Hepatocyte (in vitro differentiated cells): ENCODE data around the gene MFF. TPM values are rescaled to one million over a fixed set of nuclear protein-coding genes. Genes with fewer than 3 reads are reported as not detected.

Experiments used
- DNase-seq: peaks from one replicate; pipeline ENCODE4 v3.0.0-alpha.2; 2016; ENCODE audit warnings: low spot score
- H2AFZ ChIP-seq: fragments of 200-600 bp; sonication (generic); 2 replicates; pipeline ENCODE4 v1.6.0; 2016; ENCODE audit warnings: antibody characterized with exemption, mild to moderate bottlenecking
- H3K27ac ChIP-seq: fragments of 200-600 bp; sonication (generic); 2 replicates; pipeline ENCODE4 v1.5.1; 2016; ENCODE audit warnings: mild to moderate bottlenecking
- H3K27me3 ChIP-seq: fragments of 200-600 bp; sonication (generic); 2 replicates; pipeline ENCODE4 v1.6.1; 2016
- H3K36me3 ChIP-seq: fragments of 200-600 bp; sonication (generic); replicated peaks from 2 replicates; pipeline ENCODE4 v1.5.1; 2016; ENCODE audit warnings: low read depth; ENCODE audit not compliant: insufficient read depth
- H3K4me1 ChIP-seq: fragments of 200-600 bp; sonication (generic); 2 replicates; pipeline ENCODE4 v1.5.1; 2016; ENCODE audit warnings: mild to moderate bottlenecking, moderate library complexity; ENCODE audit not compliant: insufficient read depth
- H3K4me2 ChIP-seq: fragments of 200-600 bp; sonication (generic); 2 replicates; pipeline ENCODE4 v1.6.0; 2016
- H3K4me3 ChIP-seq: fragments of 200-600 bp; sonication (generic); 2 replicates; pipeline ENCODE4 v1.5.1; 2016; ENCODE audit warnings: mild to moderate bottlenecking
- H3K79me2 ChIP-seq: fragments of 200-600 bp; sonication (generic); 2 replicates; pipeline ENCODE4 v1.6.0; 2017; ENCODE audit warnings: mild to moderate bottlenecking
- H3K9me2 ChIP-seq: fragments of 200-600 bp; sonication (generic); replicated peaks from 2 replicates; pipeline ENCODE4 v1.6.0; 2017; ENCODE audit warnings: mild to moderate bottlenecking; ENCODE audit not compliant: insufficient read depth
- H3K9me3 ChIP-seq: fragments of 200-600 bp; sonication (generic); 2 replicates; pipeline ENCODE4 v1.5.1; 2016; ENCODE audit warnings: low read depth, mild to moderate bottlenecking
- H4K20me1 ChIP-seq: fragments of 200-600 bp; sonication (generic); 2 replicates; pipeline ENCODE4 v1.6.0; 2016; ENCODE audit warnings: mild to moderate bottlenecking; ENCODE audit not compliant: insufficient read depth, poor library complexity, severe bottlenecking
- CTCF ChIP-seq: fragments of 200-600 bp; sonication (generic); IDR thresholded peaks from 2 replicates; pipeline ENCODE4 v1.5.1; 2016; ENCODE audit warnings: antibody characterized with exemption, mild to moderate bottlenecking; ENCODE audit not compliant: poor library complexity
- EZH2 ChIP-seq: fragments of 200-600 bp; sonication (generic); IDR thresholded peaks from 2 replicates; pipeline ENCODE4 v1.6.1; 2016; ENCODE audit warnings: antibody characterized with exemption, mild to moderate bottlenecking, borderline replicate concordance
- EZH2phosphoT487 ChIP-seq: fragments of 200-600 bp; sonication (generic); IDR thresholded peaks from one replicate; pipeline ENCODE4 v1.6.1; 2018; ENCODE audit warnings: antibody characterized with exemption, mild to moderate bottlenecking, low read depth, moderate library complexity; ENCODE audit not compliant: unreplicated experiment, severe bottlenecking
- WGBS: methylation state at CpG from one replicate; pipeline ENCODE4 v1.1.6; 2016; ENCODE audit warnings: low lambda C conversion rate; ENCODE audit errors: missing lambda C conversion rate; 5-methylcytosine and 5-hydroxymethylcytosine counted together
- polyA plus RNA-seq: library from polyadenylated mRNA; unstranded; fragments of >200 nt; fragmentation: Nextera tagmentation; extraction: Ambion mirVana; gene quantifications from 2 replicates; pipeline ENCODE4 v1.2.1, GENCODE V29; 2016
- total RNA-seq: library from RNA; depleted of rRNA; stranded (reverse); fragments of >200 nt; gene quantifications from 2 replicates; pipeline ENCODE4 v1.2.3, GENCODE V29; 2014

Gene MFF
- total and polyA plus RNA-seq, 2 experiments from 2014 or later, result 111 to 125 TPM

GRCh38 chr2:227344231-227344630, 19.2 kb downstream of the MFF start:
- Histone ChIP-seq H3K9me3 (no peaks in the 10 kb centered on the region), H3K4me3 (no peak overlapping the region), H3K9me2 (no peaks in the 10 kb centered on the region), H3K4me2 (no peak overlapping the region), H3K36me3 (no peaks in the 10 kb centered on the region), H3K4me1 (peaks cover 5% of the 10 kb centered on the region), H3K79me2 (no peaks in the 10 kb centered on the region), H4K20me1 (no peaks in the 10 kb centered on the region), H2AFZ (no peak overlapping the region), H3K27me3 (no peaks in the 10 kb centered on the region), H3K27ac (no peak overlapping the region)
- no peak for TF ChIP-seq EZH2phosphoT487
- no peak for TF ChIP-seq EZH2
- 89% methylated on average over 2 of the region's 2 CpGs for WGBS
- DNase-seq, result no peak

- H3K36me3 ChIP-seq, result no peaks in the 10 kb centered on the region
- no peaks in the 10 kb centered on the region for H3K27me3 ChIP-seq
- H3K9me2 ChIP-seq, result no peaks in the 10 kb centered on the region
- TF ChIP-seq EZH2 (no peak), CTCF (no peak)
- H3K9me3 ChIP-seq, result no peaks in the 10 kb centered on the region
- no peak overlapping the region for H3K4me3 ChIP-seq
- no peak overlapping the region for H3K4me2 ChIP-seq
- no peaks in the 10 kb centered on the region for H4K20me1 ChIP-seq
- H3K27ac ChIP-seq, result no peak overlapping the region
- H3K4me1 ChIP-seq, result no peaks in the 10 kb centered on the region
- no peak for DNase-seq
- no peak overlapping the region for H2AFZ ChIP-seq
- peaks cover 4% of the 10 kb centered on the region for H3K79me2 ChIP-seq
- WGBS, result 79% methylated on average over 7 of the region's 7 CpGs
Observed at GRCh38 chr2:227347117-227347516, 22.1 kb downstream of the MFF start.

- no peak for DNase-seq
- 97% methylated on average over 2 of the region's 2 CpGs for WGBS
- Histone ChIP-seq H3K9me3 (no peaks in the 10 kb centered on the region), H3K36me3 (no peaks in the 10 kb centered on the region), H3K9me2 (no peaks in the 10 kb centered on the region), H3K27ac (no peak overlapping the region), H3K27me3 (no peaks in the 10 kb centered on the region), H3K4me1 (no peaks in the 10 kb centered on the region), H4K20me1 (no peaks in the 10 kb centered on the region), H3K79me2 (peaks cover 4% of the 10 kb centered on the region), H2AFZ (no peak overlapping the region), H3K4me2 (no peak overlapping the region), H3K4me3 (no peak overlapping the region)
- TF ChIP-seq EZH2 (no peak), EZH2phosphoT487 (no peak), CTCF (no peak)
Observed at GRCh38 chr2:227348324-227348723, 23.3 kb downstream of the MFF start.

GRCh38 chr2:227349989-227350612, 25.1 kb downstream of the MFF start:
- H3K27me3 ChIP-seq, result no peaks in the 10 kb centered on the region
- no peak overlapping the region for H2AFZ ChIP-seq
- no peak overlapping the region for H3K27ac ChIP-seq
- no peak for DNase-seq
- H3K4me1 ChIP-seq, result no peaks in the 10 kb centered on the region
- no peaks in the 10 kb centered on the region for H3K36me3 ChIP-seq
- H3K79me2 ChIP-seq, result peaks cover 4% of the 10 kb centered on the region
- TF ChIP-seq EZH2, result no peak
- TF ChIP-seq EZH2phosphoT487, result no peak
- TF ChIP-seq CTCF, result no peak
- H4K20me1 ChIP-seq, result no peaks in the 10 kb centered on the region
- no peaks in the 10 kb centered on the region for H3K9me2 ChIP-seq
- no peak overlapping the region for H3K4me3 ChIP-seq
- 79% methylated on average over 7 of the region's 7 CpGs for WGBS
- no peak overlapping the region for H3K4me2 ChIP-seq
- H3K9me3 ChIP-seq, result no peaks in the 10 kb centered on the region
